GM21381 (cell line): Measurements from ENCODE around the gene XPC.

Source experiments
- ATAC-seq: cut with Tn5 transposase; IDR thresholded peaks from one replicate; pipeline ENCODE4 v1.9.1; 2021; ENCODE audit warnings: mild to moderate bottlenecking, moderate library complexity; ENCODE audit not compliant: unreplicated experiment

The XPC gene

GRCh38 chr3:14208168-14208567 is 29.8 kb upstream of the XPC start:
- no peak for ATAC-seq

DNA sequence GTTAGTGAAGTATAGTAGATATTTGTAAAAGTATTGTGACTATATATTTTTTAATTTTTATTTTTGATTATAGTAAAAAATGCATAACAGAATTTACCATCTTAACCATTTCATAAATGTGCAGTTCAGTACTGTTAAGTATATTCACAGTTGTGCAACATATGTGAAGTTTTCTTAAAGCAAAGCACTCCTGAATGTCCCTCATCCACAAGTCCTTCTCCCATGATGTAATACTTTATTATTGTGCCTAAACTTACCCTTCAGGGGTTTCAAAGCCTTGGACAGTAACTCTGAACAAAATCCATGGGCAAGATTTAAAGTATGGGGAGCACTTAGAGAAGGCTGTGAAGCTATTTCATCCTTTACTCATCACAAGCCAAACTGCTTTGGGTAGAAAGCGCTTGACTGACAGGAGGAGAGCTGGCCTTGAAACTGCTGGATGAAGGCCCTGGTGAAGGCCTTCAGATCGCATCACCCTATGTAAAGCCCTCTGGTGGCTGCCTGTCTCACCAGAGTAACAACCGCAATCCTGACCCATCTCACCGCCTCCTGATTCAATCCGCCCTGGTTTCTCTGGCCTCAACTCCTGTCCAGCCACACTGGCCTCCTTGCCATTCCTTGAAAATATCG is 28.3 kb upstream of the XPC start:
- no peak for ATAC-seq

DNA sequence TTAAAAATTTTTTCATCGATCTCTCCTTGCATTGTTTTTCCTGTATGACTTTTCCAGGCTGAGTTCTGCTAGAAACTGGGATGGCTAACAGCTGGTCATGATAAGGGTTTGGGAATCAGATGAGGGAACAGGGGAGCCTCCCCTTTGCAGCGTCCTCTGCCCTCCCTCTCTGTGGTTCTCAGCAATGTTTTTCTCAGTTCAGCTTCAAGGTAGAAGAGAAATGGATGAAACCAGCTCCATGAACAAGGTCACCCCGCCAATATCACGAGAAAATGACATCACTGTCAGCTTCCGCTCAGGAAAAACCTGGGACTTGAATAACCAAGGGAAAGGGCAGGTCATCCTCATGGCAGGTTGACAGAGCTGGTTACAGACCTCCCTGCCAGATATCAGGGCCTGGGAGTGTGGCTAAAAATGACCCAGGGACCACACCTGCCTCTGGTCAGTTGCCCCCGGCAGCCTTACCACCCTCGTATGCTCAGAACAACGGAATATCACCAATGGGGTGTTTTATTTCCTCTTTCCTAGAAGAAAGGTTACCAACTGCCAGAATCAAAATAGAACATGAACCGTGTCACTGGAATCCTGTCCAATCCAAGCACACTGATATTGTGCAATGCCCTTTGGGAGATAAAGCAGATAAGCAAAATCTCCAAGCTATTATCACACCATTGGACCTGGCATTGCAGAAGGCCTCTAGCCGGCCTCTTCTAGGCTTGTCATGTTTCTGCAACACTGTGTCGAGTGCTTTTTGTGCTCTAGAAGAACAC is 26.3 kb upstream of the XPC start:
- ATAC-seq: no peak

- ATAC-seq: no peak
Measured at GRCh38 chr3:14203521-14204079, 25.2 kb upstream of the XPC start.

DNA sequence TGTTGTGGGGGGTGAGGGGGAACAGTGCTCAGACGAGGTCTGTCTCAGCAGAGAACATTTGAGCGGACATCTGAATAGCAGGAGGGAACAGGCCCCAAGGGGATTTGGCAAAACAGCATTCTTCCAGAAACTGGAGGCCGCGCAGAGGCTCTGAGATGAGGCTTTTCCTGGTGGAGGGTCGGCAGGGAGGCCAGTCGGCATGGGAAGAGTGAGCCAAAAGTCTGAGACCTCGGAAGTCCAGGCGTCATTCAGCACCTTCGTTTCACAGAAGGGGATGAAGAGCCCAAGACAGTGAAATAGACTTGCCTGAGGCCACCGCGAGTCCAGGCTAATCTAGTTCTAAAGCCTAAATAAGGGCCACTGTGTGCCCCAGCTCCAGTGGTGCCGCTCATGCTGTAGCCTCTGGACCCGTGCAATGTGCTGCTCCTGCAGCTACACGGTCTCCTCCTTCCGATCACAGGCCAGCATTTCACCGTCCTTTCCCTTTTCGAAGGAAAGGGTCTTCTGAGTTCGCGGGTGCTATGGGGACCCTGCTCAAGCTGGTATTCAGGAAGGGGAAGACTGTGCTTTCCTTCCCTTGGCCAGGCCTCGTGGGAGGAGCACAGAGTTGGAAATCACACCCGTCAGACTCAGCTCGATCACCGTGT is 24.6 kb upstream of the XPC start:
- no peak for ATAC-seq

DNA sequence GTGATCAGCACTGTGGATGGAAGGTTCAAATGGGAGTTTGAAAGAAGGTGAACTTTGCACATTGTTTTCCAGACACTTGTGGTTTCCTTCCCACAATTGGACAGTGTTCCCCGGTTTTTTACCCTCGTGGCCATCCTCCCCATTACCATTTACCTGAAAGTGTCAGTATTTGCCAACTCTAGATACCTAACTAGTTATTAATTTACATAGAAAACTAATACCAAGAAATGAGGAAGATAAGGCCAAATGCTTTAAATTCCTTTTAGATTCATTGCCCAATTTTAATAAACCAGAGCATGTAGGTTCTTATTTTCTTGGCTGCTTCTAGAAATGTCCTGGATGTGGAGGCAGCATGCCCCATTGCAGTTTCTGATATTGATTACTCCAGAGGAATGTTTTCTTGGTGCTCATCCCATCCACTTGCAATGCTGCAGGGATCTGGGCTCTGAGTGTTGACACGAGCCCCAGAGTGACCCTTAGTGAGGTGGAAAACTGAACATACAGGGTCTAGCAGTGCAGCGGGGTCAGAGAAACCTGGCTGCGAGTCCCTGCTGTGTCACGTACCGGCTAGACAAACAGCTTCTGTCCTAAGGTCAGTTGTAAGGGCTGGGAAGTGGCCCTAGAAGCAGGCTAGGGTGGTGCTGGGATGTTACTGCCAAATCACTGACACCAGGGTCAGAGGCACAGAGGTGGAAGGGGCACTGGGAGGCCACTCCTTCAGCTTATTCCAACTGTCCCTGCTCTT is 23.7 kb upstream of the XPC start:
- ATAC-seq: no peak

DNA sequence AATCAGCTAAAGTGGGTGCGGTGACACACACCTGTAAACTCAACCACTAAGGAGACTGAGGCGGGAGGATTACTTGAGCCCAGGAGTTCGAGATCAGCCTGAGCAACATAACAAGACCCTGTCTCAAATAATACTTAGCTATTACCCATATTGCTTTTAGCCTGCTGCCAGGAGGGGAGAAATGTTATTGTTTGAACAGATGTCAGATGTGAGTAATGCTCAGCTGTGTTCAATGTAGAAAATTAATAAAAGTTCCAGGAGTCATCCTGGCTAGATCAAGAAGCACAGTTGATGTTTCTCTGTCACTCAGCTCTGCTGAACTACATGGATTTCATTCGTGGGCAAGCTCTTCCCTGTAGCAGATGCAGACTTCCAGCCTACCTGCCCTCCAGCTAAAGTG is 22.4 kb upstream of the XPC start:
- no peak for ATAC-seq

GRCh38 chr3:14200276-14200675 is 21.9 kb upstream of the XPC start:
- ATAC-seq: no peak

GRCh38 chr3:14199641-14200040 is 21.2 kb upstream of the XPC start:
- no peak for ATAC-seq

DNA sequence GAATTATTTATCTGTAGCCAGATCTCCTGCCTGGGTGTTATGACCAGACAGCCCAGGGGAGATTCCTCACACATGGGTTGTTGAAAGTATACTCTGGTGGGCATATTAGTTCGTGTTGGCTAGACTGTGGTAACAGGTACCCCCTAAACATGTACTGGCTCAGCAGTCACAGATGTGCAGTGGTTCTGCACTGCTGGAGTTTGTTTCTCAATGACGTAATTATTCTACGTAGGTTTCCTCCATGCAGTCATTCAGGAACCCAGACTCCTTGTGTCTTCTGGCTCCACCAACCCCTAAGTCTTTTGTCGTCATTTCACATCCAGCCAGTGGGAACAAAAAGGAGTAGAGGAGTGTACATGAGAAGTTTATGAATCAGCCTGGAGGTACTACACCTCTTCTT is 16.5 kb upstream of the XPC start:
- ATAC-seq: no peak

DNA sequence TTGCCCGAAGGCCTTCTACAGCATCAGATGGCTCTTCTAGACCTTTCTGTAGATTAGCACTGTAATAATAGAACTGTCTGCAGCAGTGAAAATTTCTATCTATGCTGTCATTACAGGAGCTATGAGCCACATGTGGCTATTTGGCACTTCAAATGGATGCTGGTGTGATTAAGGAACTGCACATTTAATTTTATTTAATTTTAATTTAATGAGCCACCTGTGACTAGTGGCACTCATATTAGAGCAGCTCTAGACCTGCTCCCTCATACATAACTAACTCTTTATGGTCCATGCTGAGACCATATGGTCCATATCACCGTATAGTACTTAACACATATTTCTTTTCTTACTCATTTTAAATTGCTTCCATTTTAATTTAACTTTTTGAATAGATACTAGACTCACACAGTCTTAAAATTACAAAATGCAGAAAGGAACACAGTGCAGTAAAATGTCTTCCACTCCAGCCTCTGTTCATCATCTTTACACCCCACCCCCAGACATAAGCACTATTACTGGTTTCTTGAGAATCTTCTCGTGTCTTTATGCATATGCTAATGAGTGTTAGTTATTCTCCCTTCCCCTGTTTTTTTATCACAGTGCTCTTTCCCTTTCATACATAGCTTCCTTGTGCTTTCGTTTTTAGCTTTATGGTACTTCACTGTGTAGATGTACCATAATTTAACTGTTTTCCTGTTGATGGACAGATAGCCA is 9.8 kb upstream of the XPC start:
- ATAC-seq: no peak

DNA sequence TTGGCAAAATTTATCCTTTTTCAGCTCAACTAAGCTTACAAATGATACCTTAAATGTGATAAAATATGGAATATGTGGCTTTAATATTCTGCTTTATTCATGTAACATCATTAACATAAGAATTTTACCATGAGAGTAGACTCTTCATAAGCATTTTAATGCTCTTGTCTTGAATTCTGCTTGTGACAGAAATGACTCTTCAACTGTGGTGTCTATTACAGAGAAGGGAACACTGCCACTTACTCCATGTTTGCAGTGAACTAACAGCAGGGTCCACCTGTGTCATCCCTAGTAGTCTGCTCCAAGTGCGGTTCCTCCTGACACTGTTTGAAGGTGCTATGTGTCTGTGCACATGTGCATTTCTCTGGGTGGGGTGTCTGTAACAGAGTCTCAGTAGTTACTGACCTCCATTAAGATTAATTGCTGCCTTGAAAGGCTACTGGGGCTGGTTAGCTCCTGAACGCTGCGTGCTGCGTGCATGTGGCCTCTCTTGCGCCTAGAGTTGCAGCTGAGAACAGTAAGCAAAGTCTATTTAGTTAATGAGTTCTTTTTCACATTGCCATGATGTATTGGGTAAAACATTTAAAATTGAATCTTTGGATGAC is 8.6 kb upstream of the XPC start:
- no peak for ATAC-seq

DNA sequence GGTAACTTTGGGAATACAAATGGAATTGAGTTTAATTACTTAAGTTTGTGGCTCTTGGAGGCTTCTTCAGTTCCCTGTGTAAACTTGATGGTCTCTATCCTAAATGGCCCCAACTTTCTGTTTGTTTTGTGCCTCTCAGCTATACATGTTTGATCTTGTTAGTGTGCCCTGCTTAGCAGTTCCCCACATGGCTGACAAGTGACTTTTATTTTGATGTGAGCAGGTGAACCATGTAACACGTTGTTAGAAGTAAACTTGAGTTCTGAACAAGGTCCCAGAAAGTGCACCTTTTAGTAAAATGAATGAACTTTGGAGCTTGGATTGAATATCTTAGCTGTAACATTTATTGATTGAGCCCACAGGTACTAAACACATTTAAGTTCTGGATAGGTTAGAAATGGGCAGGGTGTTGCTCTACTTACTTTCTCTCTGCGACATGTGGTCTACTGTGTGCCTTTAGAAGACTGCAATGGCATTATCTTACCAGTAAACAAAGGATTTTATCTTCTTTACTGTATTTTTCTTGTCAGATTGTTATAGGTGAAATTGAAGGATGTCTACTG is 4.7 kb upstream of the XPC start:
- no peak for ATAC-seq

DNA sequence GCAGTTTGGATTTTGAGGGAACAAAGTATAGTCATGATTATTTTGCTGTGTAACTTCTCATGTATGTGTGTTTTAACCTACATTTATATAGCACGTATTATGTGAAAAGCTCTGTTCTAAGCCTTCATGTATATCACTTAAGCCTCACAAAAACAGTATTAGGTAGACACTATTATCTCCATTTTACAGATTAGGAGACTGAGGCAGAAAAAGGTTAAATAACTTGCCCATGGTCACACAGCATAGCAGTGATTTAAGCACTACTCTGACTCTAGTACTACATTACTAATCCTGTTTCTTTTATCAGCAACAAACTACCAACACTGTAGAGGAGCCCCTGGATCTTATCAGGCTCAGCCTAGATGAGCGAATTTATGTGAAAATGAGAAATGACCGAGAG is 2.9 kb upstream of the XPC start:
- no peak for ATAC-seq

GRCh38 chr3:14179795-14180194 is 1.4 kb upstream of the XPC start:
- no peak for ATAC-seq

GRCh38 chr3:14179114-14179465 is 689 bp upstream of the XPC start:
- ATAC-seq: no peak

GRCh38 chr3:14177580-14178246 is 688 bp downstream of the XPC start:
- peak; percentile 8 for ATAC-seq

DNA sequence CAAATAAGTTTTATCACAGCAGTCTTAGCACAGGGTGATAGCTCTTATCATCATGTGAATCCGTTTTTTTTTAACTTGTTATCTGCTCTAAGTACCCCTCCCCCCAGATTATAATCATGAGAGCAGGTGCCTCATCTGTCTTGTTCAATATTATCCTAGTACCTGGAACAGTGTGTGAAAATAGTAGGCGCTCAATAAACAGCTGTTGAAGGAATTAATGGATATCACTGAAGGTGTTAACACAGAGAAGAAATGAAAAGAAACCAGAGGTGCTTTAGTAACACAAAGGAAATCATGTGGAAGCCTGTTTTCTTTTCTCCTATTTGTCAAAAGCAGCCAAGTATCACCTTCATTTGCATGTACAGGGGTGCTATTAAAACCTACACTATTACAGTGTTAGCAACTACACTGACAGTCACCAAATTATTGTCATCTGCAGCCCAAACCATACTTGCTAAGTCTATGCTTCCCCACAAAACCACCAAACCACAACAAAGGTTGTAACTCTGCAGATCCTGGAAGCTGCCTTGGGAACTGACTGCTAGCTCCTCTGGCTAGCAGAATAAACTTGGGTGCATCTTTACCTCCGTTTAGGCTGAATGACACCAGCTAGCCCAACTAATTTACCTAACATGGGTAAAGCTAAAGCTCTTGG is 2.9 kb downstream of the XPC start:
- ATAC-seq: peak; percentile 29

- no peak for ATAC-seq
Measured at GRCh38 chr3:14174483-14174882, 3.9 kb downstream of the XPC start.
